HG02885 (cell line): ENCODE data around the gene ZBTB46.

Source experiments
- ATAC-seq: cut with Tn5 transposase; IDR thresholded peaks from one replicate; pipeline ENCODE4 v1.9.1; 2021; ENCODE audit warnings: mild to moderate bottlenecking; ENCODE audit not compliant: unreplicated experiment, poor library complexity

The ZBTB46 gene

GRCh38 chr20:63771046-63771707 is 59.9 kb downstream of the ZBTB46 start:
- ATAC-seq = no peak

GRCh38 chr20:63769891-63770474 is 61.1 kb downstream of the ZBTB46 start:
- ATAC-seq = no peak

- no peak for ATAC-seq
These were observed 62.2 kb downstream of the ZBTB46 start for GRCh38 chr20:63768591-63769515.

- ATAC-seq = no peak
These were observed 63.2 kb downstream of the ZBTB46 start for GRCh38 chr20:63767886-63768285.

- no peak for ATAC-seq
These were observed 63.6 kb downstream of the ZBTB46 start for GRCh38 chr20:63767456-63767855.

GRCh38 chr20:63766695-63767426 is 64.2 kb downstream of the ZBTB46 start:
- ATAC-seq = no peak

- no peak for ATAC-seq
These were observed 65.2 kb downstream of the ZBTB46 start for GRCh38 chr20:63765902-63766301.

- no peak for ATAC-seq
These were observed 65.8 kb downstream of the ZBTB46 start for GRCh38 chr20:63765082-63765873.

GRCh38 chr20:63759377-63759901 is 71.6 kb downstream of the ZBTB46 start:
- ATAC-seq = no peak

GRCh38 chr20:63758152-63758551 is 72.9 kb downstream of the ZBTB46 start:
- ATAC-seq = no peak

GRCh38 chr20:63756648-63756991 is 74.4 kb downstream of the ZBTB46 start:
- ATAC-seq = no peak

GRCh38 chr20:63755933-63756647 is 75.0 kb downstream of the ZBTB46 start:
- no peak for ATAC-seq

- no peak for ATAC-seq
These were observed 77.1 kb downstream of the ZBTB46 start for GRCh38 chr20:63754008-63754407.

GRCh38 chr20:63753381-63753780 is 77.7 kb downstream of the ZBTB46 start:
- ATAC-seq = no peak

GRCh38 chr20:63752411-63753101 is 78.5 kb downstream of the ZBTB46 start:
- ATAC-seq = no peak

GRCh38 chr20:63751471-63752271 is 79.4 kb downstream of the ZBTB46 start:
- no peak for ATAC-seq

GRCh38 chr20:63750807-63751470 is 80.1 kb downstream of the ZBTB46 start:
- no peak for ATAC-seq
